ENCODE data around the gene TTLL11.

Gene TTLL11

GRCh38 chr9:121927081-121927480 is 166.0 kb downstream of the TTLL11 start:
- in situ Hi-C loops (cut with MboI; ENCODE audit: low sequenced_read_pairs): no loop called here

DNA sequence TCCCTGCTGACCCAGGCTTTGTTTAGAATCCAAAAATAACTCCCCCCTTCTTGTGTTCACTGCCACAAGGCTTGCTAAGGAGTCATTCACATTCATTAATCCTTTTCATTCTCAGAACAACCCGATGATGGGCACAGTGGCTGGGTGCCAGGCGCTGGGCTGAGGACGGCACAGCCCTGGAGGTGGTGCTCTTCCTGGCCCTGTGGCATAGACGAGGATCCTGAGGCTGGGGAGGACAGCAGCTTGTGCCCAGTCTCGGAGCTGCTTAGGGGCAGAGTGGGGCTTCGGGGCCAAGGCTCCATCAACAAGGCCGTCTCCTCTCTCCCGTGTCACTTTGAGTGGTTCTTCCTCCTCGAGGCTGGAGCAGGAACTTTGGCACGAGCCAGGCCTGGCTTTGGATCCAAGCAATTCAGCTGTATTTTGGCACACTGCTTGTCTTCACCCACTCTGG is 166.7 kb downstream of the TTLL11 start:
- in situ Hi-C loops (cut with MboI; ENCODE audit: low sequenced_read_pairs): no loop called here

GRCh38 chr9:121925935-121926334 is 167.2 kb downstream of the TTLL11 start:
- in situ Hi-C loops (cut with MboI; ENCODE audit: low sequenced_read_pairs): no loop called here

GRCh38 chr9:121924700-121925099 is 168.4 kb downstream of the TTLL11 start:
- in situ Hi-C loops (cut with MboI; ENCODE audit: low sequenced_read_pairs): no loop called here

- in situ Hi-C loops (cut with MboI; ENCODE audit: low sequenced_read_pairs): no loop called here
Measured at GRCh38 chr9:121921444-121921843, 171.7 kb downstream of the TTLL11 start.

DNA sequence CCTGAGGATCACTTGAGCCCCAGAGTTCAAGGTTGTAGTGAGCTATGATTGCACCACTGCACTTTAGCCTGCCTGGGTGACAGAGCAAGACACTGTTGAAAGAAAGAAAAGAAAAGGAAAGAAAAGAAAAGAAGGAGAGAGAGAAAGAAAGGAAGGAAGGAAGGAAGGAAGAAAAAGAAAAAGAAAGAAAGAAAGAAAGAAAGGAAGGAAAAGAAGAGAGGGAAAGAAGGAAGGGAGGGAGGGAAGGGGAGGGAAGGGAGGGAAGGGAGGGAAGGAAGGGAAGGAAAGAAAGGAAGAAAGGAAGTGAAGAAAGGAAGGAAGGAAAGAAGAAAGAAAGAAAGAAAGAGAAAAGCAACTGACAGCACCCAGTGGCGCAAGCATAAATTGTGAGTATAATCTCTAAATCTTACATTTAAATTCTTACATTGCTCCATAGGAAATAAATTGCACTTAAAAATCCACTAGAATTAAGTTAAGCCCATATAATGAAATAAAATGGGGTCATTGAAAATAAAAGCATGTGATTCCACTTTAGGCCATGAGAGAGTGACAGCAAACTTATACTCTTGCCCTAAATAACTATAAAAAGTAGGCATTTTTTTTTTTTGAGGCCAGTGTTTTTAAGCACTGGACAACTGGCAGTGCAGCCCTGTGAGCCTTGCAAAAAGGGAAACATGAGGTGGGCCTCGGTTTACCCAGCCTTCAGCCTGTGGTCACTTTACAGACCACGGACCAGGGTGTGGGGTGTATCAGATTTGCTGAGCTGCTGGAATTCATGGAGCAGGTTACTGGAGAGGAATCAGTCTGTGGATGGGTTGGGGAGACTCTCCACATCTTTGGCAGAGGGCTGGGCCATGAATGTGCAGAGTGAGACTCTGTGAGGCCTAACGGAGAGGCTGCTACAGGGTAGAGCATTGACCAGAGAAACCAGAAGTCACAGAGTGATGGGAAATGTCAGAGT is 175.5 kb downstream of the TTLL11 start:
- in situ Hi-C loops (cut with MboI; ENCODE audit: low sequenced_read_pairs): no loop called here

DNA sequence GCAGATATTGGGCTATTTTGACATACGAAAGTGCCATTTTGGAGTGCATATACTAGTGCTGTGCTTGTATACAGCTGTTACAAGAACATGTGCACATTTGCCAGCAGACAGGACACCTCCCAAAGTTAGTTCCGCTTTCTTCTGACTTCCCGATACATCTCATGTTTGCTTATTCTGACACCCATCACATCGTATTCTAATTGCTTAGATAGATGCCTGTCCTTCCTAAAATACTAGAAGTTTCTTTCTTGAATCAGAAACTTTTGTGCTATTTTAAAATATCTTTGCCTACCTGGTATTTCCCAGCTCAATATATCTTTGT is 177.8 kb downstream of the TTLL11 start:
- in situ Hi-C loops (cut with MboI; ENCODE audit: low sequenced_read_pairs): no loop called here

GRCh38 chr9:121914604-121915303 is 178.4 kb downstream of the TTLL11 start:
- in situ Hi-C loops (cut with MboI; ENCODE audit: low sequenced_read_pairs): no loop called here

- in situ Hi-C loops (cut with MboI; ENCODE audit: low sequenced_read_pairs): no loop called here
Measured at GRCh38 chr9:121914017-121914595, 179.0 kb downstream of the TTLL11 start.

DNA sequence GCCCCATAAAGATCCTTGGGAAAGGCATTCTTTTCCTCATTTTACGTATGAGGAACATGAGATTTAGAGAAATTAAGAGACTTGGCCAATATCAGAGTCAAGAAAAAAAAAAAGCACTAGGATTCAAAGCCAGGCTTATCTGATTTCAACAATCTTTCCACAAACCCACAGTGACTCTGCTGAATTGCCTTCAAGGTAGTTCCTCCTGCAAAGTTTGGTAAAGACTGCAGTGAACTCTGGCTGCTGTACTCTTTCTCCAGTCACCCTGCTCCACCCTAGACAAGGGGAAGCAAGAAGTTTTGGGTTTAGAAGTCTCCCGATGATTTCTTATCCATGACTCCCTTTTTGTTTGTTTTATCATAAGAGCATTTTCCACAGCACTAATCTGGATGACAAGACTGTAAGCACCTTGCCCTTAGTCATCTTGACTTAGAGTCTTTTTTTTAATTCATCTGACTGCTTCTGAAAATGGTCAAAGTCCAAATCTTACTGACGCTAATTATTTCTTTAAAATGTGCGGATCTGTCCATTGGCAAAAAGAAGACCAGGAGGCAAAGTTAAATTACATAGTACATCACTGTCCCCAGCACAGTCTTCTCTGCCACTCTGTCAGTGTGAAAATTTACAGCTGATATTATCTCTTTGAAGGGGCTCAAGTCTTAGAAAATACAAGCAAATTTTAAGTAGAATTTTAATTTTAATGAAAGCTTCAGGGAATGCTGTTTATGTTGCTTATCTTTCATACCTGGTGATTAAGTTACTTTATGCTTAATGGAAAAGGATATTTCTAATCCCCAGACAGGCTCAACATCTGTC is 180.1 kb downstream of the TTLL11 start:
- in situ Hi-C loops (cut with MboI; ENCODE audit: low sequenced_read_pairs): no loop called here

GRCh38 chr9:121910491-121911040 is 182.5 kb downstream of the TTLL11 start:
- in situ Hi-C loops (cut with MboI; ENCODE audit: low sequenced_read_pairs): no loop called here

- in situ Hi-C loops (cut with MboI; ENCODE audit: low sequenced_read_pairs): no loop called here
Measured at GRCh38 chr9:121909111-121909510, 184.0 kb downstream of the TTLL11 start.

GRCh38 chr9:121906074-121906870 is 186.8 kb downstream of the TTLL11 start:
- in situ Hi-C loops (cut with MboI; ENCODE audit: low sequenced_read_pairs): no loop called here

GRCh38 chr9:121902461-121903135 is 190.5 kb downstream of the TTLL11 start:
- in situ Hi-C loops (cut with MboI; ENCODE audit: low sequenced_read_pairs): no loop called here

GRCh38 chr9:121901616-121902015 is 191.5 kb downstream of the TTLL11 start:
- in situ Hi-C loops (cut with MboI; ENCODE audit: low sequenced_read_pairs): no loop called here

GRCh38 chr9:121900163-121900562 is 192.9 kb downstream of the TTLL11 start:
- in situ Hi-C loops (cut with MboI; ENCODE audit: low sequenced_read_pairs): no loop called here

DNA sequence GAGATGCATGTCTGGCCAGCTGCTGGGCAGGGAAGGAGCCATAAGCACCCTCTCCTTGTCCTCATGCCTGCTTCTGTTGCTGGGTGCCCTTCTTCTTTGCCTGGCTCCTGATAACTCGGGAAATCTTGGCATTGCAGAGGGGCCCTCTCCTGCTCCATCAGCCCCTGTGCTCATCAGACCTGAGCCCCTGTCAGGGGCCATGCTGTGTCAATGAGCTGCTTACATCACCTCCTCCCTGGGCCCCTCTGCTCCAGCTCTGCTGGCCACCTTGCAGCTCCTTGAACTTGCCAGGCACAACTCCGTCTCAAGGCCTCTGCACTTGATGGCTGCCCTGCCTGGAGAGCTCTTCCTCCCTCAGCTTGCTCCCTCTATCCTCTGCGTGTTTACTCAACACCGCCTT is 194.3 kb downstream of the TTLL11 start:
- in situ Hi-C loops (cut with MboI; ENCODE audit: low sequenced_read_pairs): no loop called here

DNA sequence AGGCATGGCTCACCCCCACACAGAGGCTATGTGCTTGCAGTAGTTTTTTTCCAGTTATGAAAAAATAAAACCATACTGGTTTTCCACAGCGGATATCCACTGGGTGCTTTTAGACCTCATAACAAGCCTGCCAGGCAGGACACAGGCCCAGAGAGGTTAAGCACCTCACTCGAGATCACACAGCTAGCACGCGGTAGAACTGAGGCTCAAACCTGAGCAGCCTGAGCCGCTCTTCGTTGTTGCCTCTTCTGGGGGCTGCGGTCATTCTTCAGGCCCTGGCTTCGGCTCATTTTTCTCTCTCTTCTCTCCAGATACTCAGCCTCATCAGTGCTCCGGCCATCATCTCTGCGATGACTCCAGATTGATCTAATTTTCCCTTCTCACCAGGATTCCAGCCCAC is 196.0 kb downstream of the TTLL11 start:
- in situ Hi-C loops (cut with MboI; ENCODE audit: low sequenced_read_pairs): no loop called here

- in situ Hi-C loops (cut with MboI; ENCODE audit: low sequenced_read_pairs): no loop called here
Measured at GRCh38 chr9:121896545-121896943, 196.6 kb downstream of the TTLL11 start.
